ENCODE measurements around the gene CNN1.

DNA sequence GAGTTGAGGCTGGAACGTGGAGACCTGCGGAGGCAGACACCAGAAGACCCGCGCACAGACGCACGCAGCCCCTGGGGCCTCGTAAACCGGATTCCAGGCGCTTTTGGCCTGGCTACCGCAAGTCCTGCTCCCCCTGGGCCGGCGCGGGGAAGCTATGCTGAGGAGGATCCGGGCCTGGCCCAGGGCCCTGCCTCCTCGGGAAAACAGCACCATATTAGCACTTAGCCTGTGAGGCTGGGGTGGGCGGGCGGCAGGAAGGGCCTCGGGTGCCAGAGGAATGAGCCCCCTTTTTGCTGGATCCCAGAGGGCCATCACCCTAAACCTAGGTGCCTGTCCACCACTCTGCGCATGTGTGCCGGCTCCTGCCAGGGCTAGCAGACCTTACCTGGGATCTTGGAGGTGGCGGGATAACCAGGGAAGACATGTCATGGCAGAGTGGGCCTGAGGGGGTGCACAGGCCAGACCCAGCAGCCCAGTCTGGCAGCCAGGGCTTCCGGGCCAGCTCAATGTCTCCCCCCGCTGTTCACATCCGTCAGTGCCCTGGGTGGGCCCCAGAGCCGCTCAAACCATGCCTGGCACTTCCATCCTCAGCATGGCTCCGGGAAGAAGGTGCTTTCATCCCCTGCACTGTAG is 13.1 kb downstream of the CNN1 start:
- TF ChIP-seq, protein P1, sequence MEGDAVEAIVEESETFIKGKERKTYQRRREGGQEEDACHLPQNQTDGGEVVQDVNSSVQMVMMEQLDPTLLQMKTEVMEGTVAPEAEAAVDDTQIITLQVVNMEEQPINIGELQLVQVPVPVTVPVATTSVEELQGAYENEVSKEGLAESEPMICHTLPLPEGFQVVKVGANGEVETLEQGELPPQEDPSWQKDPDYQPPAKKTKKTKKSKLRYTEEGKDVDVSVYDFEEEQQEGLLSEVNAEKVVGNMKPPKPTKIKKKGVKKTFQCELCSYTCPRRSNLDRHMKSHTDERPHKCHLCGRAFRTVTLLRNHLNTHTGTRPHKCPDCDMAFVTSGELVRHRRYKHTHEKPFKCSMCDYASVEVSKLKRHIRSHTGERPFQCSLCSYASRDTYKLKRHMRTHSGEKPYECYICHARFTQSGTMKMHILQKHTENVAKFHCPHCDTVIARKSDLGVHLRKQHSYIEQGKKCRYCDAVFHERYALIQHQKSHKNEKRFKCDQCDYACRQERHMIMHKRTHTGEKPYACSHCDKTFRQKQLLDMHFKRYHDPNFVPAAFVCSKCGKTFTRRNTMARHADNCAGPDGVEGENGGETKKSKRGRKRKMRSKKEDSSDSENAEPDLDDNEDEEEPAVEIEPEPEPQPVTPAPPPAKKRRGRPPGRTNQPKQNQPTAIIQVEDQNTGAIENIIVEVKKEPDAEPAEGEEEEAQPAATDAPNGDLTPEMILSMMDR (conservative IDR thresholded peaks at IDR 0.05; ENCODE audit: low read depth, low read length) = peak; percentile 43
- TF ChIP-seq POLR2A (IDR thresholded peaks at IDR 0.05; ENCODE audit: low read depth, low read length) (no peak), MAZ (IDR thresholded peaks at IDR 0.05; ENCODE audit: borderline replicate concordance, low read depth, low read length) (no peak), CEBPB (IDR thresholded peaks at IDR 0.05; ENCODE audit: low read depth, low read length) (no peak), USF2 (IDR thresholded peaks at IDR 0.05; ENCODE audit: low read depth, low read length) (no peak), RFX5 (IDR thresholded peaks at IDR 0.05; ENCODE audit: low read depth, low read length) (no peak)

Measured in IMR-90 (cell line).